GM12891 (cell line): ENCODE results near the gene MYG1.
"Not testable (repeated sequence)": the region's sequence is repeated elsewhere in the genome, so short reads cannot be mapped to it uniquely, and the experiment has no call there.

ENCODE experiments used
- DNase-seq: peaks from one replicate; pipeline ENCODE4 v3.0.0; 2011; ENCODE audit warnings: low spot score; ENCODE audit not compliant: insufficient read length
- FAIRE-seq: peaks from 2 replicates; lab custom pipeline; 2011; peaks lifted over from hg19 to GRCh38; lab: Jason Lieb, UNC
- PAX5 ChIP-seq: IDR thresholded peaks from 2 replicates; pipeline ENCODE4 v1.6.1; 2011; ENCODE audit warnings: low read length, moderate library complexity, mild to moderate bottlenecking; ENCODE audit not compliant: insufficient read depth, severe bottlenecking
- POLR2A ChIP-seq: IDR thresholded peaks from 2 replicates; pipeline ENCODE4 v1.6.1; 2011; ENCODE audit warnings: low read depth, low read length, control low read depth
- POLR2AphosphoS5 ChIP-seq: IDR thresholded peaks from 2 replicates; pipeline ENCODE4 v1.6.1; 2011; ENCODE audit warnings: low read depth, low read length, control low read depth
- POU2F2 ChIP-seq: IDR thresholded peaks from 2 replicates; pipeline ENCODE4 v1.6.1; 2011; ENCODE audit warnings: low read depth, mild to moderate bottlenecking, control low read depth, low read length, moderate library complexity
- SPI1 ChIP-seq: IDR thresholded peaks from 2 replicates; pipeline ENCODE4 v1.6.1; 2011; ENCODE audit warnings: low read depth, low read length, control low read depth
- TAF1 ChIP-seq: IDR thresholded peaks from 2 replicates; pipeline ENCODE4 v1.6.1; 2011; ENCODE audit warnings: low read depth, low read length, control low read depth

MYG1 gene

DNA sequence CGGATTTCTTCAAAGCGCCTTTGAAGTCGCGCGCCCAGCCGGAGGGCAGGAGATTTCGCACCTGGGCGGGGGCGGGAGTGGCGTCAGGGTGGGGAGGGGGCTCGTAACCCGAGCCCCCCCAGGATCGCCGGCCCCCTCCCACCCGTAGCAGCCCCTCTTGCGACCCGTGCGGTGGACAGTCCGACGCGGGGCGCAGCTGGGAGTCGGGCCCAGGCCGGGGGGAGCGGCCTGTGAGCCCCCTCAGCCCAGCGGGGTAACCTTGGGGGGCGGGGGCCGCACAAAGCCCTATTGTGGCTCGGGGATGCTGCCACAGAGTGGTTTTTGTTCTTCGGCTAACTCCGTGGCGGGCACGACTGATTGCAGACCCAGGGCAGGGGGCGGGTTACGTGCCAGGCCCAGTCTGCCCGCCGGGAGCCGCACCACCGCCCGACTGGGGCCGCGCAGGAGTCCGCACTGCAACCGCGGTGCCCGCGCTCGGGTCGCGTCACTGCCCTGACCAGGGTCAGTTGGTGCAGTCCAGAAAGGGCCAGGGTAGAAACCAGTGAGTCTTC lies 26.1 kb downstream of the MYG1 start:
- FAIRE-seq (no peak), DNase-seq (peak; percentile 42)
- TF ChIP-seq POLR2A = no peak
- TF ChIP-seq POLR2AphosphoS5 = no peak
- no peak for TF ChIP-seq PAX5
- no peak for TF ChIP-seq TAF1
- TF ChIP-seq POU2F2 = no peak
- no peak for TF ChIP-seq SPI1

DNA sequence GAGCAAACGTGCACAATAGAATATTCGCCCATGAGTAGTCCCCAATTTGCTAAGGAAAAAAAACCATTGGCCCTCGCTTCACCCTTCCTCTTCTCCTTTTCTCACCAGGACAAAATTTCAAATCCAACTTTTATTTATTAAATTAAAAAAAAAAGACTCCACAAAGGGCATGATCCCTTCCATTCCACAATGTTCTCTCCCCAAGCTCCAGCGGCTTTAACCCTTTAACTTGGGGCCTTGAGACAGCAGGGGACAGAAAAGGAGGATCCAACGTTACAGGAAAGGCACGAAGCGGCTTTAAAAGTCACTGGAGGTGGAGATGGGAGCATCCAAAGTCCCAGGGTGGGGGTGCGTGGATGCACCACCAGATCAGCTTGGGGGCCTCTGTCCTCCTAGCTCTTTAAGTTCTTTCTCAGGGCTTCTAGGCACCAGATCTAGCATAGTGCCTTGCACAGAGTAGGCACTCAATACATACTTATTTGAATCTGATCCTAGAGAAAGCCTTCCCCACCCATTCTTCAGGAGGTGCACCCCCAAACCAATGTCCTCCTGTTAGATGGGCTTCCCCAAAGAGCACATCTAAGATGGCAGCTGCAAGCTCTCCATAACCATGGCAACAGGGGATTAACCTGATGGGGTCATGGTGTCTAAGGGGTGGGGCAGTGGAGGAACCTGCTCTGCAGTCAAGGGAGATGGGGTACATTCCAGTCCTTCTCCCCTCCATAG lies 27.1 kb downstream of the MYG1 start:
- FAIRE-seq = no peak
- no peak for DNase-seq
- TF ChIP-seq PAX5 = no peak
- no peak for TF ChIP-seq SPI1
- no peak for TF ChIP-seq POU2F2
- TF ChIP-seq TAF1 = no peak
- no peak for TF ChIP-seq POLR2A
- TF ChIP-seq POLR2AphosphoS5 = no peak

DNA sequence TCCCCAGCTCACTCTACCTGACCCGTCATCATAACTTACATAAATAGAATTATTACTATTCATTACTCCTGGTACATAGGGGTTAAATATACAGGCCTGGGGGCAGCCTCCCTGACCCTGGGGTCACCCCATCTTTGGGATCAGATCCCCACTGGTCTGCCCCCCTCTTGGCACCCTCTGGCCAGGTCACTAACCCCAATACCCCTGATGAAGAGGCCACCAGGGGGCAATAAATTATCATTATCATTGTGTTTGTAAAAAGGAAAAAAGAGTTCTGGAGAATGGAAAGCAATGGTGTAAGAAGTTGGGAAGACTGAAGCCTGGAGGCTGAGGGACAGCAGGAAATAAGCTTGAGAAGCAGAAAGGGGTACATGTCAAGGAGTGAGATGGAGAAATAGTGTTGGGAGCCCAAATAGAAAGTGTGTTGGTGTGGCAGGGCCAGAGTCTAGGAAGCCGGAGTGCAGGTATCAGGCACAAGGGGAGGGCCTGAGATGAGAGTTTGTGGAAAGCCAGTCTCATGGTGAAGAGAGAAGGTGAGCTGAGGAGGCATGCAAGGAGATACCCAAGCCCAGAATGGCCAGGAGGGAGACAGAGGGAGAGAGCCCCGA lies 28.0 kb downstream of the MYG1 start:
- FAIRE-seq = no peak
- DNase-seq = no peak
- TF ChIP-seq POLR2AphosphoS5 (no peak), POU2F2 (no peak), POLR2A (no peak), SPI1 (no peak), PAX5 (no peak), TAF1 (no peak)

DNA sequence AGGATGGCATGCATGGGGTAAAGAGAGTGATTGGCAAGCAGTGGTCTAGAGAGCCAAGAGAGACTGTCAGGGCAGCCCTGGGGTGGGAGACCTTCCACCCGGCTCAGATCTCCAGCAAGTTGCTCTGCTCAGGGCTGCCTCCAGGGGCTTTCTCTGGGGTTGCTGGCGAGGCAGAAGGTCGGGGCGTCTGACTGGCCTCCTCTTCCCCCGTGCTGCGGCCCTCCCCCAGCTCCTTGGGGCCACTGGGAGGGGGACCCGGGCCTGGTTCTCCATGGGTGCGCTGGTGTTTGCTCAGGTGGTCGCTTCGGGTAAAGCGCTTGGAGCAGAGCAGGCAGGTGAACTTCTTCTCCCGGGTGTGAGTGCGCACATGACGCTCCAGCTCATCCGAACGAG lies 28.5 kb downstream of the MYG1 start:
- FAIRE-seq (no peak), DNase-seq (no peak)
- TF ChIP-seq POU2F2 (no peak), TAF1 (no peak), POLR2A (no peak), PAX5 (no peak), SPI1 (no peak), POLR2AphosphoS5 (no peak)

DNA sequence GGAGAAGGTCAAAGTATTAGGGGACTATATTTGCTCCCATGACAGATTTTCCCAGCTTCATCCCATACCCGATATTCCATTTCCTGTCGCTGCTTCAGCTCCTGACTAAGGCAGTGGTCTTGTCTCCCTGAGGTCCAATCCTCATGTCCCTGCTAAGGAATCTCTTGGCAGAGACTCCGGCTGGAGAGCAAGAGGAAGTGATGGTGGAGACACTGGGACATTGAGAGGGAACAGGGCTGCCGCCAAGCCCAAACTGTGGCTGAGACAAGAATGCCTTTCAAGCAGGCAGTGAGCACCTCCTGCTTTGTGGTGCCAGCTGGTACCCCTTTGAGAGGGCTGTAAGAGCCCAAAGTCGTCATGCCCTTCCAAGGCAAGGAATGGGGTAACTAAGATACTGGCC lies 31.2 kb downstream of the MYG1 start:
- TF ChIP-seq PAX5 (no peak), POLR2AphosphoS5 (no peak)
- FAIRE-seq (no peak), DNase-seq (no peak)

DNA sequence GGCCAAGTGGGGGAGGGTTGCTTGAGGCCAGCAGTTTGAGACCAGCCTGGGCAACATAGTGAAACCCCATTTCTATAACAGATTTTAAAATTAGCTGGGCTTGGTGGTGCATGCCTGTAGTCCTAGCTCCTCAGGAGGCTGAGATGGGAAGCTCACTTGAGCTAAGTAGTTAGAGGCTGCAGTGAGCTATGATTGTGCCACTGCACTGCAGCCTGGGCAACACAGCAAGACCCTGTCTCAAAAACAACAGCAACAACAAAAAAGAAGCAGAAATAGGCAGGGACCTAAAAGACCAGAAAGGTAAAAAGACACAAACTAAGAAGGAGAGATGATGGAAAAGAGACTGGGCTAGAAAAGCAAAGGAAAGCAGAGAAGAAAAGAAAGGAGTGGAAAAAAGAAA lies 32.8 kb downstream of the MYG1 start:
- not testable (repeated sequence) for DNase-seq, FAIRE-seq

DNA sequence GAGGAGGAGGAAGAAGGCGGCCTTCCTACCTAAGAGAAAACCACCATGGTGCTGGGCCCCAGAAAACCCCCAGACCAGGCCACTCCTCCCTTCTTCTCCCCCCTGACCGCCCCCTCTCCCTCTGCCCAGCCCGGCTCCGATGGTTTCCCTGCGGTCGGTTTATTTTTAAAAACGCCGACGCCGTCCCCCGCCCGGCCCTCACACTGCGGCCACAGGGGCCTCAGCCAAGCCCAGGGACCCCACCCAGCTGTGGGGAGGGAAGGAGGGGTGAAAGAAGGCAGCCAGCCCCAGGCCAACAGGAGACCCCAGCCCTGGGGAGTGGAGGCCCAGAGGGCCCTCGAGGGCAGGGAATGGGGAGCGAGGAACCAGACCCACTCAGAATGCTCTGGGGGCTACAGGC lies 33.2 kb downstream of the MYG1 start:
- TF ChIP-seq POLR2A = no peak
- TF ChIP-seq POU2F2 = no peak
- TF ChIP-seq TAF1 = no peak
- TF ChIP-seq POLR2AphosphoS5 = no peak
- TF ChIP-seq PAX5 = no peak
- no peak for FAIRE-seq
- no peak for DNase-seq

DNA sequence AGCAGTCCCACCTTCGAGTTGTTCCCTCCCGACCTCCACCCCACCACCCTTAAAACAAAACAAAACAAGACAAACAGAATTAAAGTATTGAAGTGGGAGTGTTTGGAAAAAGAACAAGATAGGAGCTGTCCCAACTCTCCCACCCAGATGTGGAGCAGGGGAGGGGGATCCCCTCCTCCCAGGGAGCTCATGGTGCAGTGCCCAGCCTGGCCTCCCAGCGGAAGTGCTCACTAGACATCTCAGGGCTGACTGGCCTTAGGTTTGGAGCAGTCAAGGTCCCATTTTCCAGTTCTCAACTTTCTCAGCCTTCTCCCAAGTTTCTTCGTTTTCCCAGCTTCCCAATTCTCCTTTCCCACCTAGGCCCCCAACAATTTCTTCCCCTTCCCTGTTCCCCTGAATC lies 33.8 kb downstream of the MYG1 start:
- TF ChIP-seq TAF1 = no peak
- TF ChIP-seq PAX5 = no peak
- no peak for TF ChIP-seq POLR2A
- no peak for TF ChIP-seq POLR2AphosphoS5
- TF ChIP-seq SPI1 = no peak
- TF ChIP-seq POU2F2 = no peak
- no peak for FAIRE-seq
- no peak for DNase-seq

DNA sequence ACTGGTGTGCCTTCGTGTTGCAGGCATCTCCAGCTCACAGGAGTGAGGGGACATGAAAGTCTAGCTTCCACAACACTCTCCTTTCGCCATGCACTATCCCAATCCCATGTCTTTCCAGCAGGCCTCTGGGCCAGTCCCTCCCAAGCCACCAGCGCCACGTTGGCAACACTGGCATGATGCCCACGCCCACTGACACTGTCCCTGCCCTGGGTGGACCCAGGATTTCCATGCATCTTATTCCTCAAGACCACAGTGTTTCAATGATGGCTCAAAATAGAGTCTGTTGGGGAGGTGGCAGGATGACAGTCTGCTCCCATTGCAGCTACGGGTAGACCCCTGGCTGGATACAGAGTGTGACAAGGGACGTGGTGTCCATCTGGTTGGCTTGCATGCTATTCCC lies 34.4 kb downstream of the MYG1 start:
- TF ChIP-seq SPI1 = no peak
- TF ChIP-seq POU2F2 = no peak
- no peak for TF ChIP-seq POLR2A
- TF ChIP-seq PAX5 = no peak
- no peak for TF ChIP-seq POLR2AphosphoS5
- TF ChIP-seq TAF1 = no peak
- DNase-seq (no peak), FAIRE-seq (no peak)

DNA sequence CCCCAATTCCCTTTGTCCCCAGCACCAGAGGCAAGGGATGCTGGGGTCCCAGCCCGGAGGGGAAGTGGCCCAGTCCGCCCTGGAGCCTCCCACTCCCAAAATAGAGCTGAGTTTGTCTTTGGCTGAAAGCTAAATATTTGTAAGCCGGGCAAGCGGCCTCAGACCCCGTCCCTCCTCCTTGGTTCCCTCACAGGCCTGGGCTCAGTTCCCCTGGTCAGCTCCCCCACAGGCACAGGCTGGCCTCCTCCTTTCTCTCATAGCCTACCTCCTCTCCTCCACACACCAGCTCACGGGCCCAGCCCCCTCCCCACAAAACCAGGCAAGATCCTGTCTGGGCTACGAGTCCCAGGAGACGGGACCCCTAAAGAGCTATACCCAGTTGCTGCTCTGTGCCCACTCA lies 35.3 kb downstream of the MYG1 start:
- FAIRE-seq (no peak), DNase-seq (no peak)
- no peak for TF ChIP-seq SPI1
- TF ChIP-seq POLR2AphosphoS5 = no peak
- no peak for TF ChIP-seq PAX5
- TF ChIP-seq POU2F2 = no peak
- no peak for TF ChIP-seq POLR2A
- no peak for TF ChIP-seq TAF1
